Gastrocnemius medialis (tissue), 4 donors: ENCODE measurements around the gene NUDCD3.

Experiments used
- POLR2A ChIP-seq, 2 donors: fragments of 450-650 bp; IDR thresholded peaks; one replicate each; pipeline ENCODE4 v1.6.1; 2017; ENCODE audit warnings: antibody characterized with exemption in 2 of 2, mild to moderate bottlenecking in 2 of 2, moderate library complexity in 2 of 2
- TF ChIP-seq, protein P1 (sequence below), 5 experiments: fragments of 450-650 bp in 3 of 5; fragments of 200-600 bp in 2 of 5; sonication (generic) in 2 of 5; IDR thresholded peaks in 4 of 5; conservative IDR thresholded peaks in 1 of 5; 1 replicate in 4 of 5; 2 replicates in 1 of 5; pipeline ENCODE4 v1.5.1; 2016 to 2019; ENCODE audit warnings: antibody characterized with exemption in 5 of 5, mild to moderate bottlenecking in 3 of 5, moderate library complexity in 3 of 5

GRCh38 chr7:44521347-44522095 lies 31.1 kb upstream of the NUDCD3 start:
- TF ChIP-seq POLR2A (IDR thresholded peaks at IDR 0.05): no peak
- TF ChIP-seq, protein P1, sequence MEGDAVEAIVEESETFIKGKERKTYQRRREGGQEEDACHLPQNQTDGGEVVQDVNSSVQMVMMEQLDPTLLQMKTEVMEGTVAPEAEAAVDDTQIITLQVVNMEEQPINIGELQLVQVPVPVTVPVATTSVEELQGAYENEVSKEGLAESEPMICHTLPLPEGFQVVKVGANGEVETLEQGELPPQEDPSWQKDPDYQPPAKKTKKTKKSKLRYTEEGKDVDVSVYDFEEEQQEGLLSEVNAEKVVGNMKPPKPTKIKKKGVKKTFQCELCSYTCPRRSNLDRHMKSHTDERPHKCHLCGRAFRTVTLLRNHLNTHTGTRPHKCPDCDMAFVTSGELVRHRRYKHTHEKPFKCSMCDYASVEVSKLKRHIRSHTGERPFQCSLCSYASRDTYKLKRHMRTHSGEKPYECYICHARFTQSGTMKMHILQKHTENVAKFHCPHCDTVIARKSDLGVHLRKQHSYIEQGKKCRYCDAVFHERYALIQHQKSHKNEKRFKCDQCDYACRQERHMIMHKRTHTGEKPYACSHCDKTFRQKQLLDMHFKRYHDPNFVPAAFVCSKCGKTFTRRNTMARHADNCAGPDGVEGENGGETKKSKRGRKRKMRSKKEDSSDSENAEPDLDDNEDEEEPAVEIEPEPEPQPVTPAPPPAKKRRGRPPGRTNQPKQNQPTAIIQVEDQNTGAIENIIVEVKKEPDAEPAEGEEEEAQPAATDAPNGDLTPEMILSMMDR (IDR thresholded peaks at IDR 0.05 in 4 of 5, conservative IDR thresholded peaks at IDR 0.05 in 1 of 5): no peak
